ENCODE measurements around the gene PHACTR1.

The PHACTR1 gene

GRCh38 chr6:12766365-12766764 lies 49.8 kb downstream of the PHACTR1 start:
- TF ChIP-seq ARNTL (CRISPR knock-in tag; IDR thresholded peaks at IDR 0.05; ENCODE audit: borderline replicate concordance, low read depth) (no peak), RARB (CRISPR knock-in tag; IDR thresholded peaks at IDR 0.05) (no peak), ZNF8 (CRISPR knock-in tag; IDR thresholded peaks at IDR 0.05) (no peak), POU6F1 (CRISPR knock-in tag; IDR thresholded peaks at IDR 0.05; ENCODE audit: borderline replicate concordance, low read depth) (no peak), ZFP3 (CRISPR knock-in tag; IDR thresholded peaks at IDR 0.05) (no peak), ZNF565 (CRISPR knock-in tag; conservative IDR thresholded peaks at IDR 0.05; ENCODE audit: low read depth) (no peak), GLIS3 (CRISPR knock-in tag; IDR thresholded peaks at IDR 0.05) (no peak), ZNF70 (CRISPR knock-in tag; IDR thresholded peaks at IDR 0.05) (no peak), OSR1 (CRISPR knock-in tag; IDR thresholded peaks at IDR 0.05) (no peak), PPARA (CRISPR knock-in tag; IDR thresholded peaks at IDR 0.05; ENCODE audit: borderline replicate concordance) (no peak), PATZ1 (CRISPR knock-in tag; IDR thresholded peaks at IDR 0.05; ENCODE audit: borderline replicate concordance) (no peak)
- ATAC-seq, result no peak

GRCh38 chr6:12767016-12767415 lies 50.4 kb downstream of the PHACTR1 start:
- TF ChIP-seq ZNF565 (CRISPR knock-in tag; conservative IDR thresholded peaks at IDR 0.05; ENCODE audit: low read depth) (no peak), TOX (CRISPR knock-in tag; IDR thresholded peaks at IDR 0.05; ENCODE audit: borderline replicate concordance) (no peak), ESRRG (CRISPR knock-in tag; IDR thresholded peaks at IDR 0.05) (no peak), PATZ1 (CRISPR knock-in tag; IDR thresholded peaks at IDR 0.05; ENCODE audit: borderline replicate concordance) (no peak), ISL1 (CRISPR knock-in tag; IDR thresholded peaks at IDR 0.05) (no peak)
- no peak for ATAC-seq

- ATAC-seq, result no peak
- TF ChIP-seq TCF4 (CRISPR knock-in tag; IDR thresholded peaks at IDR 0.05; ENCODE audit: borderline replicate concordance) (no peak), SNAI2 (CRISPR knock-in tag; IDR thresholded peaks at IDR 0.05) (no peak), ARNTL (CRISPR knock-in tag; IDR thresholded peaks at IDR 0.05; ENCODE audit: borderline replicate concordance, low read depth) (no peak), RARB (CRISPR knock-in tag; IDR thresholded peaks at IDR 0.05) (no peak), ZFP3 (CRISPR knock-in tag; IDR thresholded peaks at IDR 0.05) (no peak), CREB5 (CRISPR knock-in tag; IDR thresholded peaks at IDR 0.05; ENCODE audit: low read depth) (no peak), ZFP30 (CRISPR knock-in tag; IDR thresholded peaks at IDR 0.05) (no peak), OSR1 (CRISPR knock-in tag; IDR thresholded peaks at IDR 0.05) (no peak), CSDC2 (CRISPR knock-in tag; IDR thresholded peaks at IDR 0.05) (no peak), POU6F1 (CRISPR knock-in tag; IDR thresholded peaks at IDR 0.05; ENCODE audit: borderline replicate concordance, low read depth) (no peak), CSRNP3 (CRISPR knock-in tag; IDR thresholded peaks at IDR 0.05) (no peak), ISL1 (CRISPR knock-in tag; IDR thresholded peaks at IDR 0.05) (no peak), ESRRG (CRISPR knock-in tag; IDR thresholded peaks at IDR 0.05) (no peak), ZNF70 (CRISPR knock-in tag; IDR thresholded peaks at IDR 0.05) (no peak), ZNF8 (CRISPR knock-in tag; IDR thresholded peaks at IDR 0.05) (no peak), TSHZ2 (CRISPR knock-in tag; IDR thresholded peaks at IDR 0.05) (no peak)
These were observed 53.1 kb downstream of the PHACTR1 start for GRCh38 chr6:12769556-12770256.

Data from SK-N-SH treated with all-trans-retinoic acid at 6 μM for 48 hours (cell line).